IPS-20b (cell line): Measurements from ENCODE around the gene ODAD3.
"Not testable (repeated sequence)": the region's sequence is repeated elsewhere in the genome, so short reads cannot be mapped to it uniquely, and the experiment has no call there.

Source experiments
- H3K27ac ChIP-seq: one replicate; pipeline ENCODE4 v1.5.1; 2013; ENCODE audit warnings: low read length
- H3K27me3 ChIP-seq: 2 replicates; pipeline ENCODE4 v1.6.1; 2013; ENCODE audit warnings: mild to moderate bottlenecking, low read length, inconsistent platforms; ENCODE audit not compliant: insufficient read depth
- H3K36me3 ChIP-seq: 2 replicates; pipeline ENCODE4 v1.6.1; 2013; ENCODE audit warnings: low read depth, mild to moderate bottlenecking, inconsistent platforms, low read length, moderate library complexity; ENCODE audit not compliant: insufficient read depth
- H3K4me1 ChIP-seq: 2 replicates; pipeline ENCODE4 v1.6.1; 2013; ENCODE audit warnings: mild to moderate bottlenecking, control low read depth, inconsistent platforms, low read length, moderate library complexity; ENCODE audit not compliant: insufficient read depth
- H3K4me3 ChIP-seq: 2 replicates; pipeline ENCODE4 v1.5.1; 2013; ENCODE audit warnings: mild to moderate bottlenecking, low read length, inconsistent platforms
- H3K9ac ChIP-seq: 2 replicates; pipeline ENCODE4 v1.6.1; 2013; ENCODE audit warnings: low read depth, mild to moderate bottlenecking, inconsistent platforms, low read length, moderate library complexity
- H3K9me3 ChIP-seq: 2 replicates; pipeline ENCODE4 v1.6.1; 2013; ENCODE audit warnings: mild to moderate bottlenecking, low read depth, low read length, inconsistent platforms; ENCODE audit not compliant: insufficient read depth

The ODAD3 gene

GRCh38 chr19:11475861-11476260 is 40.9 kb upstream of the ODAD3 start:
- Histone ChIP-seq H3K9ac (no peak overlapping the region), H3K27me3 (peaks cover 30% of the 10 kb centered on the region), H3K4me1 (no peaks in the 10 kb centered on the region), H3K4me3 (no peak overlapping the region), H3K36me3 (no peaks in the 10 kb centered on the region), H3K9me3 (no peaks in the 10 kb centered on the region; the same call in 1 of the 2 replicates), H3K27ac (no peak overlapping the region)

- not testable (repeated sequence) for H3K9me3 ChIP-seq, H3K36me3 ChIP-seq, H3K9ac ChIP-seq, H3K4me1 ChIP-seq, H3K4me3 ChIP-seq, H3K27ac ChIP-seq
- H3K27me3 ChIP-seq, result peaks cover 24% of the 10 kb centered on the region
These were observed 40.4 kb upstream of the ODAD3 start for GRCh38 chr19:11475343-11475742.

GRCh38 chr19:11473725-11474124 is 38.8 kb upstream of the ODAD3 start:
- H3K4me1 ChIP-seq, result no peaks in the 10 kb centered on the region
- no peak overlapping the region for H3K27ac ChIP-seq
- no peak overlapping the region for H3K4me3 ChIP-seq
- H3K9ac ChIP-seq, result no peak overlapping the region
- no peaks in the 10 kb centered on the region for H3K36me3 ChIP-seq
- peaks cover 10% of the 10 kb centered on the region for H3K27me3 ChIP-seq
- H3K9me3 ChIP-seq, result no peaks in the 10 kb centered on the region

- H3K4me3 ChIP-seq, H3K36me3 ChIP-seq, H3K4me1 ChIP-seq, H3K27me3 ChIP-seq, H3K27ac ChIP-seq, H3K9me3 ChIP-seq, H3K9ac ChIP-seq: not testable (repeated sequence)
These were observed 33.4 kb upstream of the ODAD3 start for GRCh38 chr19:11468266-11468845.

GRCh38 chr19:11465600-11465999 is 30.7 kb upstream of the ODAD3 start:
- H3K27me3 ChIP-seq, result no peaks in the 10 kb centered on the region
- H3K9ac ChIP-seq, result no peak overlapping the region

GRCh38 chr19:11464333-11465265 is 29.7 kb upstream of the ODAD3 start:
- no peaks in the 10 kb centered on the region for H3K9me3 ChIP-seq
- H3K9ac ChIP-seq, result no peak overlapping the region
- H3K4me3 ChIP-seq, result no peak overlapping the region
- H3K27me3 ChIP-seq, result no peaks in the 10 kb centered on the region
- no peaks in the 10 kb centered on the region; the same call in 1 of the 2 replicates for H3K4me1 ChIP-seq
- no peak overlapping the region for H3K27ac ChIP-seq
- no peaks in the 10 kb centered on the region for H3K36me3 ChIP-seq

More at GRCh38 chr19:11465600-11465999, 30.7 kb upstream of the ODAD3 start:
- H3K36me3 ChIP-seq, result no peaks in the 10 kb centered on the region
- no peak overlapping the region for H3K4me3 ChIP-seq
- H3K27ac ChIP-seq, result no peak overlapping the region
- no peaks in the 10 kb centered on the region; the same call in 1 of the 2 replicates for H3K4me1 ChIP-seq
- H3K9me3 ChIP-seq, result no peaks in the 10 kb centered on the region

- H3K4me3 ChIP-seq, result no peak overlapping the region
These were observed 28.5 kb upstream of the ODAD3 start for GRCh38 chr19:11463391-11463790.

GRCh38 chr19:11461453-11461852 is 26.5 kb upstream of the ODAD3 start:
- Histone ChIP-seq H3K4me3 (no peak overlapping the region), H3K27ac (no peak overlapping the region), H3K9me3 (no peaks in the 10 kb centered on the region), H3K9ac (no peak overlapping the region), H3K4me1 (no peaks in the 10 kb centered on the region; the same call in 1 of the 2 replicates), H3K36me3 (no peaks in the 10 kb centered on the region), H3K27me3 (no peaks in the 10 kb centered on the region)

More at GRCh38 chr19:11463391-11463790, 28.5 kb upstream of the ODAD3 start:
- no peaks in the 10 kb centered on the region for H3K36me3 ChIP-seq
- H3K4me1 ChIP-seq, result no peaks in the 10 kb centered on the region; the same call in 1 of the 2 replicates
- H3K9ac ChIP-seq, result no peak overlapping the region
- H3K27ac ChIP-seq, result no peak overlapping the region
- no peaks in the 10 kb centered on the region for H3K9me3 ChIP-seq
- no peaks in the 10 kb centered on the region for H3K27me3 ChIP-seq

- Histone ChIP-seq H3K9me3 (no peaks in the 10 kb centered on the region), H3K9ac (no peak overlapping the region), H3K4me3 (no peak overlapping the region), H3K27me3 (no peaks in the 10 kb centered on the region), H3K27ac (no peak overlapping the region), H3K4me1 (no peaks in the 10 kb centered on the region), H3K36me3 (no peaks in the 10 kb centered on the region)
These were observed 25.3 kb upstream of the ODAD3 start for GRCh38 chr19:11460207-11460606.

- H3K4me3 ChIP-seq, H3K9ac ChIP-seq, H3K36me3 ChIP-seq, H3K9me3 ChIP-seq, H3K27ac ChIP-seq, H3K4me1 ChIP-seq, H3K27me3 ChIP-seq: not testable (repeated sequence)
These were observed 24.0 kb upstream of the ODAD3 start for GRCh38 chr19:11458912-11459311.

- Histone ChIP-seq H3K9me3 (no peaks in the 10 kb centered on the region), H3K27me3 (no peaks in the 10 kb centered on the region), H3K4me3 (no peak overlapping the region), H3K27ac (no peak overlapping the region), H3K36me3 (no peaks in the 10 kb centered on the region), H3K4me1 (no peaks in the 10 kb centered on the region), H3K9ac (no peak overlapping the region)
These were observed 23.4 kb upstream of the ODAD3 start for GRCh38 chr19:11458236-11458900.
